OCI-LY3 (cell line): Measurements from ENCODE around the gene HSPG2.

ENCODE experiments used
- CTCF ChIP-seq: fragments of 200-600, 300-600 bp; sonication (generic); IDR thresholded peaks from 2 replicates; pipeline ENCODE4 v1.5.1; 2014; ENCODE audit warnings: antibody characterized with exemption, low read length, low read depth
- EZH2phosphoT487 ChIP-seq: fragments of 200-600 bp; shearing (Covaris generic); IDR thresholded peaks from 2 replicates; pipeline ENCODE4 v1.6.1; 2018; ENCODE audit warnings: antibody characterized with exemption, mixed run types, low read depth

- TF ChIP-seq CTCF: no peak
- no peak for TF ChIP-seq EZH2phosphoT487
Observed at GRCh38 chr1:21854090-21854750, 82.9 kb downstream of the HSPG2 start.
